Gastrocnemius medialis (tissue), 4 donors: ENCODE measurements around the gene WWOX. TPM values are rescaled to one million over a fixed set of nuclear protein-coding genes. Genes with fewer than 3 reads are reported as not detected.

Experiments used
- ATAC-seq, 2 donors: fragments of 150-250 bp; one replicate each; pipeline ENCODE4 v1.9.1; 2016
- DNase-seq, 2 donors: peaks; one replicate each; pipeline ENCODE4 v3.0.0-alpha.2; 2019
- H3K27ac ChIP-seq, 4 donors: fragments of 200-600 bp; sonication (generic); 1 replicate in 1 of 4; 2 replicates in 3 of 4; pipeline ENCODE4 v1.5.1; 2016 to 2018; ENCODE audit warnings: mild to moderate bottlenecking in 2 of 4, moderate library complexity in 1 of 4
- H3K27me3 ChIP-seq, 3 donors: fragments of 200-600 bp; sonication (generic) in 2 of 3; 1 replicate in 1 of 3; 2 replicates in 2 of 3; pipeline versions ENCODE4 v1.5.1 to v1.6.0; 2016 to 2019; ENCODE audit warnings: mild to moderate bottlenecking in 1 of 3, moderate library complexity in 1 of 3
- H3K36me3 ChIP-seq, 2 donors: fragments of 200-600 bp; sonication (generic) in 1 of 2; one replicate each; pipeline ENCODE4 v1.5.1; 2017 to 2018
- H3K4me1 ChIP-seq, 2 donors: fragments of 200-600 bp; sonication (generic) in 1 of 2; one replicate each; pipeline ENCODE4 v1.5.1; 2016 to 2017; ENCODE audit warnings: mild to moderate bottlenecking in 2 of 2
- H3K4me3 ChIP-seq, 4 donors: fragments of 200-600 bp; sonication (generic) in 3 of 4; 1 replicate in 1 of 4; 2 replicates in 3 of 4; pipeline ENCODE4 v1.5.1; 2016 to 2019; ENCODE audit warnings: mild to moderate bottlenecking in 2 of 4
- H3K9me3 ChIP-seq, 3 donors: fragments of 200-600 bp; sonication (generic) in 2 of 3; 1 replicate in 1 of 3; 2 replicates in 2 of 3; pipeline ENCODE4 v1.5.1; 2016 to 2019
- POLR2A ChIP-seq, 2 donors: fragments of 450-650 bp; IDR thresholded peaks; one replicate each; pipeline ENCODE4 v1.6.1; 2017; ENCODE audit warnings: antibody characterized with exemption in 2 of 2, mild to moderate bottlenecking in 2 of 2, moderate library complexity in 2 of 2
- in situ Hi-C, 4 donors: fragments of 200-750 bp; cut with MboI; loops; one replicate each; pipeline versions ENCODE4 v1.15.0 to v1.8.0; 2017; ENCODE audit warnings: low sequenced_read_pairs in 4 of 4
- intact Hi-C: fragments of 100-400 bp; cut with DNase I; formaldehyde crosslinking; loops from one replicate; pipeline ENCODE4 v1.15.1; 2023; ENCODE audit warnings: low total_unique reads
- total RNA-seq, 4 donors: library from RNA; depleted of rRNA; stranded (reverse); fragments of >200 nt; gene quantifications; one replicate each; pipeline versions ENCODE4 v1.1.0 to v1.2.3, GENCODE V29; 2016
- TF ChIP-seq, protein P1 (sequence below), 5 experiments: fragments of 450-650 bp in 3 of 5; fragments of 200-600 bp in 2 of 5; sonication (generic) in 2 of 5; IDR thresholded peaks in 4 of 5; conservative IDR thresholded peaks in 1 of 5; 1 replicate in 4 of 5; 2 replicates in 1 of 5; pipeline ENCODE4 v1.5.1; 2016 to 2019; ENCODE audit warnings: antibody characterized with exemption in 5 of 5, mild to moderate bottlenecking in 3 of 5, moderate library complexity in 3 of 5

Gene WWOX
- total RNA-seq, 4 donors from 2014 or later = 3.3 to 13.0 (median 6.0) TPM

- Histone ChIP-seq H3K4me3 (no peak overlapping the region), H3K27me3 (no peaks in the 10 kb centered on the region), H3K27ac (no peak overlapping the region), H3K4me1 (no peaks in the 10 kb centered on the region), H3K36me3 (no peaks in the 10 kb centered on the region), H3K9me3 (no peaks in the 10 kb centered on the region)
- DNase-seq (no peak), ATAC-seq (no peak)
- TF ChIP-seq, protein P1, sequence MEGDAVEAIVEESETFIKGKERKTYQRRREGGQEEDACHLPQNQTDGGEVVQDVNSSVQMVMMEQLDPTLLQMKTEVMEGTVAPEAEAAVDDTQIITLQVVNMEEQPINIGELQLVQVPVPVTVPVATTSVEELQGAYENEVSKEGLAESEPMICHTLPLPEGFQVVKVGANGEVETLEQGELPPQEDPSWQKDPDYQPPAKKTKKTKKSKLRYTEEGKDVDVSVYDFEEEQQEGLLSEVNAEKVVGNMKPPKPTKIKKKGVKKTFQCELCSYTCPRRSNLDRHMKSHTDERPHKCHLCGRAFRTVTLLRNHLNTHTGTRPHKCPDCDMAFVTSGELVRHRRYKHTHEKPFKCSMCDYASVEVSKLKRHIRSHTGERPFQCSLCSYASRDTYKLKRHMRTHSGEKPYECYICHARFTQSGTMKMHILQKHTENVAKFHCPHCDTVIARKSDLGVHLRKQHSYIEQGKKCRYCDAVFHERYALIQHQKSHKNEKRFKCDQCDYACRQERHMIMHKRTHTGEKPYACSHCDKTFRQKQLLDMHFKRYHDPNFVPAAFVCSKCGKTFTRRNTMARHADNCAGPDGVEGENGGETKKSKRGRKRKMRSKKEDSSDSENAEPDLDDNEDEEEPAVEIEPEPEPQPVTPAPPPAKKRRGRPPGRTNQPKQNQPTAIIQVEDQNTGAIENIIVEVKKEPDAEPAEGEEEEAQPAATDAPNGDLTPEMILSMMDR (IDR thresholded peaks at IDR 0.05 in 4 of 5, conservative IDR thresholded peaks at IDR 0.05 in 1 of 5) = no peak
- no peak for TF ChIP-seq POLR2A (IDR thresholded peaks at IDR 0.05)
- intact Hi-C loops = no loop called here
- in situ Hi-C loops = loop anchor here in 2 of 4 donors (25.0 kb wide), 1 partner anchor 1089 kb away; the partner anchor contains the start of gene MAF (in 2 of the 2)
Measured at GRCh38 chr16:78523212-78523985, 423.9 kb downstream of the WWOX start.

- ATAC-seq = no peak
- H3K27me3 ChIP-seq = no peaks in the 10 kb centered on the region
- no peak overlapping the region for H3K27ac ChIP-seq
- no peak for TF ChIP-seq POLR2A (IDR thresholded peaks at IDR 0.05)
- TF ChIP-seq, protein P1 (IDR thresholded peaks at IDR 0.05 in 4 of 5, conservative IDR thresholded peaks at IDR 0.05 in 1 of 5) = no peak
- intact Hi-C loops = no loop called here
- in situ Hi-C loops = loop anchor here in 2 of 4 donors (25.0 kb wide), 1 partner anchor 1088 kb away; the partner anchor contains the start of gene MAF (in 2 of the 2)
- H3K36me3 ChIP-seq = no peaks in the 10 kb centered on the region
- no peak overlapping the region for H3K4me3 ChIP-seq
- no peaks in the 10 kb centered on the region for H3K9me3 ChIP-seq
- DNase-seq = no peak
- no peaks in the 10 kb centered on the region for H3K4me1 ChIP-seq
Measured at GRCh38 chr16:78524066-78524595, 424.7 kb downstream of the WWOX start.

GRCh38 chr16:78528265-78528664 lies 428.8 kb downstream of the WWOX start:
- Histone ChIP-seq H3K4me3 (no peak overlapping the region), H3K36me3 (no peaks in the 10 kb centered on the region), H3K9me3 (no peaks in the 10 kb centered on the region), H3K4me1 (no peaks in the 10 kb centered on the region), H3K27ac (no peak overlapping the region), H3K27me3 (no peaks in the 10 kb centered on the region)
- TF ChIP-seq, protein P1 (IDR thresholded peaks at IDR 0.05 in 4 of 5, conservative IDR thresholded peaks at IDR 0.05 in 1 of 5) = no peak
- no peak for TF ChIP-seq POLR2A (IDR thresholded peaks at IDR 0.05)
- no peak for ATAC-seq
- no peak for DNase-seq
- intact Hi-C loops = no loop called here
- in situ Hi-C loops = no loop called here

DNA sequence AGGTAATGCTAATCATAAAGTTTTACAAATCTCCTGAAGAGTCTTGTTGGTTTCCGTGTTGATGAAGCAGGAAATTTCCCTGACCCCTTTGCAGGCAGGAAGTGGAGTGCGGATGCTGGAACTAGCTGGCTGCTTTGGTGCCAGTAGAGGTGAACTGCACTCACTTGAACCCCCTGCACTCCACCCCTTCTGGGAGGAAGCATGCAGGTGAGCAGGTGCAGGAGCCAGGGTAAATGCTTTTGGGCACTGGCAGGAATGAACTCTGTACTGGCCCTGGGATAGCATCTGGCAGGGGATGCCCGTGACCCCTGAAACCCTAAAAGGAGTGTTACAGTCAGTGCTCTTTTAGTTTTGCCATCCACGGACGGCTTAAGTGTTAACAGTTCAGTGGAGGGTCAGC lies 430.4 kb downstream of the WWOX start:
- DNase-seq = no peak
- intact Hi-C loops (no loop called here), in situ Hi-C loops (no loop called here)
- no peaks in the 10 kb centered on the region for H3K9me3 ChIP-seq
- H3K27ac ChIP-seq = no peak overlapping the region
- no peaks in the 10 kb centered on the region for H3K27me3 ChIP-seq
- H3K4me1 ChIP-seq = no peaks in the 10 kb centered on the region
- ATAC-seq = no peak
- H3K36me3 ChIP-seq = no peaks in the 10 kb centered on the region
- no peak overlapping the region for H3K4me3 ChIP-seq
- TF ChIP-seq, protein P1 (IDR thresholded peaks at IDR 0.05 in 4 of 5, conservative IDR thresholded peaks at IDR 0.05 in 1 of 5) = no peak
- no peak for TF ChIP-seq POLR2A (IDR thresholded peaks at IDR 0.05)
